GM19328 (cell line): ENCODE measurements around the gene XYLT1.

ENCODE experiments used
- ATAC-seq: cut with Tn5 transposase; IDR thresholded peaks from one replicate; pipeline ENCODE4 v1.9.1; 2021; ENCODE audit warnings: mild to moderate bottlenecking, moderate library complexity; ENCODE audit not compliant: unreplicated experiment

The XYLT1 gene

GRCh38 chr16:17407321-17407720 lies 63.4 kb downstream of the XYLT1 start:
- no peak for ATAC-seq

GRCh38 chr16:17404941-17405689 lies 65.6 kb downstream of the XYLT1 start:
- no peak for ATAC-seq

GRCh38 chr16:17403859-17404545 lies 66.8 kb downstream of the XYLT1 start:
- ATAC-seq = no peak

- no peak for ATAC-seq
Observed at GRCh38 chr16:17403156-17403809, 67.5 kb downstream of the XYLT1 start.

GRCh38 chr16:17397499-17397891 lies 73.3 kb downstream of the XYLT1 start:
- no peak for ATAC-seq

- ATAC-seq = no peak
Observed at GRCh38 chr16:17396762-17397498, 73.8 kb downstream of the XYLT1 start.

GRCh38 chr16:17395849-17396480 lies 74.8 kb downstream of the XYLT1 start:
- ATAC-seq = no peak

GRCh38 chr16:17392857-17393692 lies 77.7 kb downstream of the XYLT1 start:
- no peak for ATAC-seq

- ATAC-seq = no peak
Observed at GRCh38 chr16:17392127-17392856, 78.5 kb downstream of the XYLT1 start.

GRCh38 chr16:17391715-17392114 lies 79.0 kb downstream of the XYLT1 start:
- no peak for ATAC-seq

- ATAC-seq = no peak
Observed at GRCh38 chr16:17389384-17389783, 81.4 kb downstream of the XYLT1 start.

- no peak for ATAC-seq
Observed at GRCh38 chr16:17387256-17387655, 83.5 kb downstream of the XYLT1 start.

GRCh38 chr16:17386229-17386628 lies 84.5 kb downstream of the XYLT1 start:
- ATAC-seq = no peak

GRCh38 chr16:17384471-17384870 lies 86.3 kb downstream of the XYLT1 start:
- no peak for ATAC-seq

GRCh38 chr16:17382949-17383863 lies 87.6 kb downstream of the XYLT1 start:
- ATAC-seq = no peak

GRCh38 chr16:17382514-17382913 lies 88.2 kb downstream of the XYLT1 start:
- ATAC-seq = no peak

- no peak for ATAC-seq
Observed at GRCh38 chr16:17381784-17382183, 89.0 kb downstream of the XYLT1 start.

GRCh38 chr16:17380613-17381012 lies 90.1 kb downstream of the XYLT1 start:
- no peak for ATAC-seq
